Esophagus (tissue), 2 donors: ENCODE data around the gene MIS18A. TPM values are rescaled to one million over a fixed set of nuclear protein-coding genes. Genes with fewer than 3 reads are reported as not detected.
"Not testable (repeated sequence)": the region's sequence is repeated elsewhere in the genome, so short reads cannot be mapped to it uniquely, and the experiment has no call there.

Source experiments
- H3K27ac ChIP-seq, 2 donors: one replicate each; pipeline ENCODE4 v1.5.1; 2013; ENCODE audit warnings: low read depth in 2 of 2, mild to moderate bottlenecking in 2 of 2, inconsistent platforms in 1 of 2, low read length in 1 of 2, moderate library complexity in 1 of 2
- H3K27me3 ChIP-seq, 2 donors: one replicate each; pipeline ENCODE4 v1.6.1; 2013; ENCODE audit warnings: low read length in 2 of 2, control low read depth in 1 of 2, mild to moderate bottlenecking in 1 of 2; ENCODE audit not compliant: insufficient read depth in 2 of 2, control insufficient read depth in 1 of 2
- H3K36me3 ChIP-seq, 2 donors: one replicate each; pipeline ENCODE4 v1.6.1; 2013; ENCODE audit warnings: low read length in 1 of 2; ENCODE audit not compliant: control insufficient read depth in 2 of 2, insufficient read depth in 2 of 2
- H3K4me1 ChIP-seq, 2 donors: one replicate each; pipeline ENCODE4 v1.6.1; 2013; ENCODE audit warnings: low read length in 1 of 2; ENCODE audit not compliant: control insufficient read depth in 2 of 2, insufficient read depth in 2 of 2
- H3K4me3 ChIP-seq, 2 donors: one replicate each; pipeline ENCODE4 v1.5.1; 2013; ENCODE audit warnings: low read length in 2 of 2, mild to moderate bottlenecking in 2 of 2, low read depth in 1 of 2, moderate library complexity in 1 of 2
- H3K9me3 ChIP-seq, 2 donors: one replicate each; pipeline ENCODE4 v1.6.1; 2013; ENCODE audit warnings: mild to moderate bottlenecking in 2 of 2, low read depth in 1 of 2, low read length in 1 of 2, moderate library complexity in 1 of 2; ENCODE audit not compliant: control insufficient read depth in 2 of 2, insufficient read depth in 1 of 2
- WGBS, 2 donors: extraction: QIAGEN DNeasy Blood & Tissue Kit; methylation state at CpG; one replicate each; pipeline ENCODE4 v1.1.7; 2013; 5-methylcytosine and 5-hydroxymethylcytosine counted together
- polyA plus RNA-seq, 2 donors: library from polyadenylated mRNA; stranded (reverse); fragments of 200-250 nt; gene quantifications; one replicate each; pipeline ENCODE4 v1.2.3, GENCODE V29; 2013
- donor health status: healthy with polysubstance abuse.
- donor health status: Bipolar disorder and iron deficiency.

The MIS18A gene
- polyA plus RNA-seq, 2 donors, result 8.4 to 9.1 TPM

- WGBS, 2 donors, result 85 to 88% methylated on average over 9 of the region's 9 CpGs
- Histone ChIP-seq H3K4me1 (no peaks in the 10 kb centered on the region), H3K36me3 (peaks cover 26 to 61% of the 10 kb centered on the region in 2 donors), H3K9me3 (no peaks in the 10 kb centered on the region), H3K27ac (no peak overlapping the region), H3K27me3 (no peaks in the 10 kb centered on the region), H3K4me3 (no peak overlapping the region)
Observed at GRCh38 chr21:32317726-32318125, 38.9 kb upstream of the MIS18A start.

GRCh38 chr21:32316361-32317215, 37.7 kb upstream of the MIS18A start:
- 94 to 95% methylated on average over 22 of the region's 22 CpGs for WGBS, 2 donors
- no peak overlapping the region for H3K27ac ChIP-seq
- no peak overlapping the region for H3K4me3 ChIP-seq
- H3K36me3 ChIP-seq, result peaks cover 26 to 60% of the 10 kb centered on the region in 2 donors
- H3K9me3 ChIP-seq, result no peaks in the 10 kb centered on the region
- no peaks in the 10 kb centered on the region for H3K4me1 ChIP-seq
- H3K27me3 ChIP-seq, result no peaks in the 10 kb centered on the region

GRCh38 chr21:32315511-32316281, 36.8 kb upstream of the MIS18A start:
- WGBS, 2 donors, result 88% methylated on average over 14 of the region's 14 CpGs
- Histone ChIP-seq H3K36me3 (peaks cover 23 to 58% of the 10 kb centered on the region in 2 donors), H3K27me3 (no peaks in the 10 kb centered on the region), H3K9me3 (no peaks in the 10 kb centered on the region), H3K4me3 (no peak overlapping the region), H3K27ac (no peak overlapping the region), H3K4me1 (no peaks in the 10 kb centered on the region)

- Histone ChIP-seq H3K4me3 (no peak overlapping the region), H3K36me3 (peaks cover 23 to 57% of the 10 kb centered on the region in 2 donors), H3K9me3 (no peaks in the 10 kb centered on the region), H3K4me1 (no peaks in the 10 kb centered on the region), H3K27ac (no peak overlapping the region), H3K27me3 (no peaks in the 10 kb centered on the region)
- WGBS, 2 donors, result 92 to 94% methylated on average over 16 of the region's 16 CpGs
Observed at GRCh38 chr21:32314806-32315205, 36.0 kb upstream of the MIS18A start.

- Histone ChIP-seq H3K27ac (no peak overlapping the region), H3K9me3 (no peaks in the 10 kb centered on the region), H3K4me3 (no peak overlapping the region), H3K4me1 (no peaks in the 10 kb centered on the region), H3K36me3 (peaks cover 18 to 52% of the 10 kb centered on the region in 2 donors), H3K27me3 (no peaks in the 10 kb centered on the region)
- WGBS, 2 donors, result 88 to 92% methylated on average over 6 of the region's 6 CpGs
Observed at GRCh38 chr21:32312976-32313375, 34.1 kb upstream of the MIS18A start.

- H3K4me1 ChIP-seq, result no peaks in the 10 kb centered on the region
- no peaks in the 10 kb centered on the region for H3K9me3 ChIP-seq
- H3K4me3 ChIP-seq, result no peak overlapping the region
- 83 to 86% methylated on average over 5 of the region's 5 CpGs for WGBS, 2 donors
- H3K36me3 ChIP-seq, result peaks cover 14 to 45% of the 10 kb centered on the region in 2 donors
- H3K27ac ChIP-seq, result no peak overlapping the region
- H3K27me3 ChIP-seq, result no peaks in the 10 kb centered on the region
Observed at GRCh38 chr21:32312326-32312725, 33.5 kb upstream of the MIS18A start.

- H3K4me1 ChIP-seq, result no peaks in the 10 kb centered on the region
- H3K27ac ChIP-seq, result no peak overlapping the region
- peaks cover 7 to 38% of the 10 kb centered on the region in 2 donors for H3K36me3 ChIP-seq
- H3K27me3 ChIP-seq, result no peaks in the 10 kb centered on the region
- H3K4me3 ChIP-seq, result no peak overlapping the region
- WGBS, 2 donors, result 96 to 98% methylated on average over 9 of the region's 9 CpGs
- H3K9me3 ChIP-seq, result no peaks in the 10 kb centered on the region
Observed at GRCh38 chr21:32311621-32312020, 32.8 kb upstream of the MIS18A start.

GRCh38 chr21:32310976-32311375, 32.1 kb upstream of the MIS18A start:
- WGBS, 2 donors, result 89 to 92% methylated on average over 9 of the region's 9 CpGs
- H3K4me3 ChIP-seq, H3K27me3 ChIP-seq, H3K9me3 ChIP-seq, H3K4me1 ChIP-seq, H3K27ac ChIP-seq: not testable (repeated sequence)
- peaks cover 2 to 37% of the 10 kb centered on the region in 2 donors for H3K36me3 ChIP-seq

GRCh38 chr21:32309906-32310460, 31.1 kb upstream of the MIS18A start:
- 93 to 97% methylated on average over 7 of the region's 7 CpGs for WGBS, 2 donors

More at GRCh38 chr21:32309906-32310460, 31.1 kb upstream of the MIS18A start:
- Histone ChIP-seq H3K27me3 (no peaks in the 10 kb centered on the region), H3K27ac (no peak overlapping the region), H3K4me1 (no peaks in the 10 kb centered on the region), H3K4me3 (no peak overlapping the region), H3K9me3 (no peaks in the 10 kb centered on the region), H3K36me3 (peaks cover 2 to 32% of the 10 kb centered on the region in 2 donors)
